Chondrocyte (in vitro differentiated cells): ENCODE results near the gene XXYLT1. TPM values are rescaled to one million over a fixed set of nuclear protein-coding genes. Genes with fewer than 3 reads are reported as not detected.

Experiments
- DNase-seq: peaks from one replicate; pipeline ENCODE4 v3.0.0; 2021; ENCODE audit warnings: mixed read lengths, low spot score
- H3K27ac Mint-ChIP-seq: one replicate; pipeline ENCODE4 v1.8.0; 2021; ENCODE audit warnings: mild to moderate bottlenecking, moderate library complexity, mixed read lengths; ENCODE audit not compliant: unreplicated experiment
- H3K27me3 Mint-ChIP-seq: 2 replicates; pipeline ENCODE4 v1.8.0; 2021; ENCODE audit warnings: low read depth, mixed read lengths
- H3K36me3 Mint-ChIP-seq: 2 replicates; pipeline ENCODE4 v1.8.0; 2021; ENCODE audit warnings: low read depth, mixed read lengths
- H3K4me1 Mint-ChIP-seq: 2 replicates; pipeline ENCODE4 v1.8.0; 2021; ENCODE audit warnings: low read depth, mild to moderate bottlenecking, mixed read lengths
- H3K4me3 Mint-ChIP-seq: one replicate; pipeline ENCODE4 v1.8.0; 2021; ENCODE audit warnings: mild to moderate bottlenecking, moderate library complexity, mixed read lengths; ENCODE audit not compliant: unreplicated experiment
- H3K9me3 Mint-ChIP-seq: 2 replicates; pipeline ENCODE4 v1.8.0; 2021; ENCODE audit warnings: low read depth, mixed read lengths
- CTCF ChIP-seq: fragments of 200-600 bp; sonication (generic); IDR thresholded peaks from 2 replicates; pipeline ENCODE4 v1.5.0; 2021; ENCODE audit warnings: antibody characterized with exemption, mild to moderate bottlenecking, moderate library complexity
- total RNA-seq: library from RNA; stranded (reverse); gene quantifications from 3 replicates; pipeline ENCODE4 v1.2.1, GENCODE V29; 2021

The XXYLT1 gene
- total RNA-seq, 1 donor from 2014 or later: 32.7 TPM

DNA sequence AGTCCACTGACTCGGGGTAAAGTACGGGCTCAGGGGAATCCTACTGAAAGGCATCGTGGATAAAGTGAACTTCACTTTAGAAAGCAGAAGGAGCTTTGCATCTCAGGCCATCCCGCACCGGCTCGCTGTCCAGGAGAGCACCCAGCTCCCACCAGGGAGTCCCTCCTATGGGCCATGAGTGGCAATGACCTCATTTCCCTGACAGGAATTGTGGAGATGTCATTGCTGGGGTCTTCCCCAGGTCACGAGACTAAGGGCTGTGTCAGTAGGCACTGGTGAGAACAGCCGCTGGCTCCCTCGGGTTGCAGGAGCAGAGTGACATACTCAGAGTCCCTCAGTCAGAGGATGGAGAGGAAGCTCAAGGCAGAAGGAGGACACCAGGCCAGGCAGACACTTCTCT is 97.3 kb downstream of the XXYLT1 start:
- no peak for TF ChIP-seq CTCF
- Mint-ChIP-seq H3K36me3 (peaks cover 11% of the 10 kb centered on the region), H3K4me3 (no peak overlapping the region), H3K4me1 (peaks cover 21% of the 10 kb centered on the region), H3K27me3 (no peaks in the 10 kb centered on the region), H3K9me3 (no peaks in the 10 kb centered on the region), H3K27ac (no peak overlapping the region)
- DNase-seq: no peak

DNA sequence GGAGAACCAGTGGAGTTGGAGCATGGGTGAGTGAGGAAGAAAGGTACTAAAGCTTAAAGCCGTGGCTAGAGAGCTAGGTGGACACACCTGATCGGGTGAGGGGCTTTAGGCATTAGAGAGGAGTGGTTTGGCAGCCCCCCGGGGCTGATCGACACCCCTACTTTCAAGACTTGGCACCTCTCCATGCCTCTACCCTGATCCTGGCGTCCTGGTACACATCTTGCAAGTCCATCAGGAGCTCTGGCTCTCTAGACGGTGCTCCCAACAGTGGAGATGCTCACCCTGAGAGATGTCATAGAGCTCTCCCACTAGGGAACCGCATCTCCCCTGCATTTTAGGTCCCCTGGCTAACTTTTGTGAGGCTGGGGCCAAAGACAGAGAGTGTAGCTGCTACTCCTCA is 98.1 kb downstream of the XXYLT1 start:
- Mint-ChIP-seq H3K4me1 (peaks cover 21% of the 10 kb centered on the region), H3K9me3 (no peaks in the 10 kb centered on the region), H3K4me3 (no peak overlapping the region), H3K27me3 (no peaks in the 10 kb centered on the region), H3K27ac (no peak overlapping the region), H3K36me3 (peaks cover 8% of the 10 kb centered on the region)
- no peak for DNase-seq
- TF ChIP-seq CTCF: no peak

DNA sequence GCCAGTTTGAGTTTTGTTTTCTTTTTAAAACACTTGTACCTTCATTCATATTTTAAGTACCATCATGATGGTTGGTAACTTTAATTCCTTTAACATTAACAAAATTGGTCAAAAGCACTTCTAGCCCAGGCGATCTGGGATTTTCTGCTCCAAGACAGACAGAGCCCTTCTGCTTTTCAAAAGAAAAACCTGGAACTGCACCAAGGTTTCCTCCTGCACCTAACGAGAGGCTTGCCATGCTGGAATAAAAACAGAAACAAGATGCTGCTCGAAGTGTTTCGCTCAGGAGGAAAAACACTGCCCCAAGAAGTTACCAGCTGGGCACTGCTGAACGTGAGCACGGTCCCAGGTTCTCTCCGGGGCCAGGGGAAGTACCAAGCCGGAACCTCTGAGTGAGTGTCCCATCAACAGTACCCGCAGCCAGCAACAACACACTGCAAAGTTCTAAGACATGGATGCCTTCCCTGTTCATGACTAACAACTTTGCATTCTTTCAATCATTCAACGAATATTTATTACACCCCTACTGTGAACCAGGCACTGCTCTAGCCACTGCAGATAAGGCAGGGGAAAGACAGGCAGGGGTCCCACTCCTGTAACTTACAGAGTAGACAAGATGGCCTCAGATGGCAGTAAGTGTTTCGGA is 98.8 kb downstream of the XXYLT1 start:
- H3K9me3 Mint-ChIP-seq: no peaks in the 10 kb centered on the region
- H3K4me3 Mint-ChIP-seq: no peak overlapping the region
- peaks cover 8% of the 10 kb centered on the region for H3K36me3 Mint-ChIP-seq
- DNase-seq: no peak
- no peaks in the 10 kb centered on the region for H3K27me3 Mint-ChIP-seq
- peaks cover 21% of the 10 kb centered on the region for H3K4me1 Mint-ChIP-seq
- H3K27ac Mint-ChIP-seq: peak overlapping the region; percentile 75
- no peak for TF ChIP-seq CTCF

DNA sequence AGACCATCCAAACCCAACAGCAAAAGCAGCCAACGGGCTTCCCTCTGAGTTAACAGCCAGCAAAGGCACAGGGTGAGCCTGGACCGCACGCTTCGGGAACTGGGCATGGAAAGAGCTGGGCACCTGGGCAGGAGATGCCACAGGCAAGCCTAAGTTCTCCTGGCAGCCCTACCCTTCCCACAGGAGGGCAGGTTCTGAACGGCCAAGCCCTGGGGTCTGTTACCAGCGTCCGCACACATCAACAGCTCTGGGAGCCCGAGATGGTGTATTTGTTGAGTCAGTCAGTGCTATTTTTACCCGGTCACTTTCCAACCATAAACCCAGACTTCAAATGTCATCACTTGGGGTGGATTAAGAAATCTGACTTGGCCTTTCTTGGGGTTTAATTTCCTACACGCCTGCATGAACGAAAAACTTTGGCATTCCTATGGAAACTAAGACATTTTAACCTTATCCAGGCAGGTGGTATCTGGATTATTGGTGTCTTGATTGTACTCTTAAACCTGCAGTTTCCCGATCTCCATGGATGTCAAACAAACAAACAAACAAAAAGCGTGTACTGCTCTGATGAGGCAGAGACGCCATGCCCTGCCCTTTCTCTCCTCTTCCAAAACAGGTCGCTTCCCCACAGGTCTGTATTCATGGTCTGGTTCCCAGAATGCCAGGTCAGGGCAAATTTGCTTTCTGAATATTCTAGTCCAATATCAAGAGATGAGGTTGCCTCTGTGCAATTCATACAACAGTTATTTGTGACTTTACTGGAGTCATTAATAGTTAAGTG is 99.7 kb downstream of the XXYLT1 start:
- H3K36me3 Mint-ChIP-seq: peaks cover 8% of the 10 kb centered on the region
- H3K27ac Mint-ChIP-seq: no peak overlapping the region
- no peak for DNase-seq
- H3K4me1 Mint-ChIP-seq: peaks cover 21% of the 10 kb centered on the region
- no peak overlapping the region for H3K4me3 Mint-ChIP-seq
- no peak for TF ChIP-seq CTCF
- no peaks in the 10 kb centered on the region for H3K27me3 Mint-ChIP-seq
- H3K9me3 Mint-ChIP-seq: no peaks in the 10 kb centered on the region

DNA sequence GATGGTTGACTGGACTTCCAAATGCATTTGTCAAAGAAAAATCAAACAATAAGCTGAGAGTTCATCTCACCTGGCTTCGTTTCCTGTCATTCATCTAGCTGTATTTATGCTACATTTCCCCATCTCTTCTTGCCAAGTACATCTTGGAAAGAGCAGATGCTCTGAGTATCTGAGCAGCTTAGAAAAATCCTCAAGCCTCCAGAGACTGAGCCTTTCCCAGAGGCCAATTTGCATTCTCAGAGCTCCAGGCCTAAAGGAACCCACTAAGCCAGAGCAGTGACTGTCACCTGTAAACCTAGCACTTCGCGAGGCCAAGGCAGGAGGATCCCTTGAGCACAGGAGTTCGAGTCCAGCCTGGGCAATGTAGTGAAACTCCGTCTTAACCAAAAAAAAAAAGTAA is 100.5 kb downstream of the XXYLT1 start:
- H3K27ac Mint-ChIP-seq: no peak overlapping the region
- H3K27me3 Mint-ChIP-seq: no peaks in the 10 kb centered on the region
- TF ChIP-seq CTCF: no peak
- H3K36me3 Mint-ChIP-seq: peaks cover 5% of the 10 kb centered on the region
- no peaks in the 10 kb centered on the region for H3K9me3 Mint-ChIP-seq
- no peak for DNase-seq
- H3K4me1 Mint-ChIP-seq: peaks cover 21% of the 10 kb centered on the region
- no peak overlapping the region for H3K4me3 Mint-ChIP-seq
